Measurements from ENCODE around the gene ATOSA. TPM values are rescaled to one million over a fixed set of nuclear protein-coding genes. Genes with fewer than 3 reads are reported as not detected.

ATOSA gene
- polyA plus RNA-seq, 1 donor (not counting 4 experiments of a cell fraction or from before 2014, with no cell fraction given), result 19.9 TPM

GRCh38 chr15:52672661-52673060, 6.5 kb downstream of the ATOSA start:
- Histone ChIP-seq H3K27ac (ENCODE audit: control insufficient read depth, insufficient read depth, low read length) (no peak overlapping the region), H3K4me2 (ENCODE audit: control insufficient read depth, extremely low read depth, insufficient read depth, low read depth, low read length) (no peak overlapping the region), H4K20me1 (ENCODE audit: control insufficient read depth, extremely low read depth, insufficient read depth, low read length) (no peaks in the 10 kb centered on the region), H3K9me3 (ENCODE audit: control insufficient read depth, low read depth, low read length) (no peaks in the 10 kb centered on the region), H3K36me3 (ENCODE audit: control insufficient read depth in 2 of 2, extremely low read depth in 1 of 2, insufficient read depth in 2 of 2, low read length in 2 of 2) (peaks cover 4 to 6% of the 10 kb centered on the region in 2 experiments), H3K9ac (ENCODE audit: control insufficient read depth, extremely low read depth, insufficient read depth, low read length) (no peak overlapping the region), H3K4me3 (ENCODE audit: control insufficient read depth in 2 of 3, extremely low read depth in 1 of 3, insufficient read depth in 2 of 3, low read depth in 1 of 3, low read length in 3 of 3) (no peak overlapping the region), H3K9me1 (ENCODE audit: control insufficient read depth, extremely low read depth, insufficient read depth, low read length) (no peaks in the 10 kb centered on the region), H2AFZ (ENCODE audit: control insufficient read depth, low read length) (no peak overlapping the region), H3K4me1 (ENCODE audit: control insufficient read depth, extremely low read depth, insufficient read depth, low read length) (peaks cover 10% of the 10 kb centered on the region), H3K79me2 (ENCODE audit: control insufficient read depth, insufficient read depth, low read length) (no peaks in the 10 kb centered on the region), H3K27me3 (ENCODE audit: control insufficient read depth, extremely low read depth, insufficient read depth, low read length) (no peaks in the 10 kb centered on the region)
- dilution Hi-C loops (cut with MboI; ENCODE audit: extremely low pct_ligation_motif_present, low sequenced_read_pairs), result no loop called here
- DNase-seq (ENCODE audit: low read depth, low spot score), result no peak
- no peak for FAIRE-seq
- TF ChIP-seq EZH2 (IDR thresholded peaks at IDR 0.05; ENCODE audit: low read length) (no peak), CTCF (optimal IDR thresholded peaks at IDR 0.05 in 1 of 3, IDR thresholded peaks at IDR 0.05 in 1 of 3, conservative IDR thresholded peaks at IDR 0.05 in 1 of 3; ENCODE audit: extremely low read depth in 1 of 3, insufficient read depth in 2 of 3, low read length in 3 of 3) (no peak)

GRCh38 chr15:52670087-52670486, 9.1 kb downstream of the ATOSA start:
- H3K27ac ChIP-seq (ENCODE audit: control insufficient read depth, insufficient read depth, low read length), result no peak overlapping the region
- H4K20me1 ChIP-seq (ENCODE audit: control insufficient read depth, extremely low read depth, insufficient read depth, low read length), result no peaks in the 10 kb centered on the region
- H3K27me3 ChIP-seq (ENCODE audit: control insufficient read depth, extremely low read depth, insufficient read depth, low read length), result no peaks in the 10 kb centered on the region
- no peak overlapping the region for H3K9ac ChIP-seq (ENCODE audit: control insufficient read depth, extremely low read depth, insufficient read depth, low read length)
- dilution Hi-C loops (cut with MboI; ENCODE audit: extremely low pct_ligation_motif_present, low sequenced_read_pairs), result no loop called here
- H3K4me2 ChIP-seq (ENCODE audit: control insufficient read depth, extremely low read depth, insufficient read depth, low read depth, low read length), result no peak overlapping the region
- peaks cover 4 to 7% of the 10 kb centered on the region in 2 experiments for H3K36me3 ChIP-seq (ENCODE audit: control insufficient read depth in 2 of 2, extremely low read depth in 1 of 2, insufficient read depth in 2 of 2, low read length in 2 of 2)
- H2AFZ ChIP-seq (ENCODE audit: control insufficient read depth, low read length), result no peak overlapping the region
- H3K9me1 ChIP-seq (ENCODE audit: control insufficient read depth, extremely low read depth, insufficient read depth, low read length), result no peaks in the 10 kb centered on the region
- peaks cover 2% of the 10 kb centered on the region for H3K4me1 ChIP-seq (ENCODE audit: control insufficient read depth, extremely low read depth, insufficient read depth, low read length)
- TF ChIP-seq CTCF (optimal IDR thresholded peaks at IDR 0.05 in 1 of 3, IDR thresholded peaks at IDR 0.05 in 1 of 3, conservative IDR thresholded peaks at IDR 0.05 in 1 of 3; ENCODE audit: extremely low read depth in 1 of 3, insufficient read depth in 2 of 3, low read length in 3 of 3) (no peak), EZH2 (IDR thresholded peaks at IDR 0.05; ENCODE audit: low read length) (no peak)
- no peaks in the 10 kb centered on the region for H3K9me3 ChIP-seq (ENCODE audit: control insufficient read depth, low read depth, low read length)
- DNase-seq (ENCODE audit: low read depth, low spot score) (no peak), FAIRE-seq (no peak)
- H3K4me3 ChIP-seq (ENCODE audit: control insufficient read depth in 2 of 3, extremely low read depth in 1 of 3, insufficient read depth in 2 of 3, low read depth in 1 of 3, low read length in 3 of 3), result no peak overlapping the region
- no peaks in the 10 kb centered on the region for H3K79me2 ChIP-seq (ENCODE audit: control insufficient read depth, insufficient read depth, low read length)
